OCI-LY7 (cell line): ENCODE data around the gene LVRN. TPM values are rescaled to one million over a fixed set of nuclear protein-coding genes. Genes with fewer than 3 reads are reported as not detected.
A peak's percentile ranks its signal among the peaks of the same experiment; 100 is the strongest.

ENCODE experiments used
- BruUV-seq: library from RNA; stranded (reverse); fragments of 400-500 nt; replicated peaks from 2 replicates; lab custom pipeline; 2021; lab: Mats Ljungman, UMichigan
- CTCF ChIA-PET: fragments of 300-600 bp; sonication (Branson Sonifier 250); formaldehyde crosslinking; loops from one replicate; lab custom pipeline; 2022; ENCODE audit warnings: antibody characterized with exemption; ENCODE audit not compliant: unreplicated experiment; lab: Charles Lee
- POLR2A ChIA-PET: fragments of 300-600 bp; sonication (Branson Sonifier 250); formaldehyde crosslinking; loops from one replicate; lab custom pipeline; 2022; ENCODE audit warnings: antibody characterized with exemption; lab: Charles Lee
- DNase-seq: peaks from one replicate; pipeline ENCODE4 v3.0.0-alpha.2; 2015; ENCODE audit warnings: low spot score
- H2AFZ ChIP-seq: fragments of 200-600 bp; sonication (generic), shearing (Covaris generic); 2 replicates; pipeline ENCODE4 v1.6.1; 2014; ENCODE audit warnings: mild to moderate bottlenecking, antibody characterized with exemption, low read length, moderate library complexity
- H3K27ac ChIP-seq: fragments of 200-600 bp; sonication (generic); 2 replicates; pipeline ENCODE4 v1.5.1; 2014; ENCODE audit warnings: mixed run types, low read depth, mild to moderate bottlenecking, moderate library complexity, low read length, inconsistent platforms; ENCODE audit not compliant: poor library complexity, severe bottlenecking
- H3K36me3 ChIP-seq: fragments of 200-600 bp; sonication (generic); 2 replicates; pipeline ENCODE4 v1.6.1; 2014; ENCODE audit warnings: mild to moderate bottlenecking, antibody characterized with exemption, low read length, moderate library complexity, mixed read lengths; ENCODE audit not compliant: insufficient read depth
- H3K4me1 ChIP-seq: fragments of 200-600 bp; sonication (generic); 2 replicates; pipeline ENCODE4 v1.5.1; 2014; ENCODE audit warnings: mild to moderate bottlenecking, low read length; ENCODE audit not compliant: insufficient read depth, poor library complexity, severe bottlenecking
- H3K4me2 ChIP-seq: fragments of 200-600 bp; sonication (generic); 2 replicates; pipeline ENCODE4 v1.6.1; 2014; ENCODE audit warnings: mild to moderate bottlenecking, low read length
- H3K4me3 ChIP-seq: fragments of 200-600 bp; sonication (generic); 2 replicates; pipeline ENCODE4 v1.5.1; 2014; ENCODE audit warnings: mild to moderate bottlenecking, low read depth, low read length; ENCODE audit not compliant: poor library complexity, severe bottlenecking
- H3K79me2 ChIP-seq: fragments of 200-600 bp; sonication (generic); 2 replicates; pipeline ENCODE4 v1.6.1; 2016; ENCODE audit warnings: low read depth, mild to moderate bottlenecking, low read length, moderate library complexity, mixed read lengths; ENCODE audit not compliant: insufficient read depth
- H3K9me2 ChIP-seq: fragments of 200-600 bp; sonication (generic); 2 replicates; pipeline ENCODE4 v1.6.1; 2016; ENCODE audit warnings: mild to moderate bottlenecking, low read length, mixed read lengths; ENCODE audit not compliant: insufficient read depth
- H3K9me3 ChIP-seq: fragments of 200-600 bp; sonication (generic); 2 replicates; pipeline ENCODE4 v1.6.1; 2014; ENCODE audit warnings: mild to moderate bottlenecking, mixed run types, low read length, mixed read lengths
- H4K20me1 ChIP-seq: fragments of 200-600 bp; sonication (generic); 2 replicates; pipeline ENCODE4 v1.6.1; 2014; ENCODE audit warnings: mild to moderate bottlenecking, antibody characterized with exemption, low read length, moderate library complexity, mixed read lengths; ENCODE audit not compliant: insufficient read depth
- EZH2phosphoT487 ChIP-seq: fragments of 200-600 bp; sonication (generic); IDR thresholded peaks from 2 replicates; pipeline ENCODE4 v1.6.1; 2018; ENCODE audit warnings: low read depth, borderline replicate concordance, mild to moderate bottlenecking, mixed run types, antibody characterized with exemption, low read length, moderate library complexity, mixed read lengths
- intact Hi-C: fragments of 100-400 bp; cut with micrococcal nuclease; formaldehyde crosslinking; loops from one replicate; pipeline ENCODE4 v1.10.0; 2022; ENCODE audit not compliant: unreplicated experiment
- total RNA-seq, 2 experiments: library from RNA; depleted of rRNA in 1 of 2; stranded (reverse); fragments of >200 nt in 1 of 2; shearing (Covaris generic) in 1 of 2; gene quantifications; 2 replicates each; pipeline ENCODE4 v1.2.3, GENCODE V29; 2014 to 2022
- TF ChIP-seq, protein P1 (sequence below): fragments of 200-600 bp; sonication (generic); conservative IDR thresholded peaks from 2 replicates; pipeline ENCODE4 v1.5.1; 2014; ENCODE audit warnings: mild to moderate bottlenecking, antibody characterized with exemption, low read length, moderate library complexity, mixed read lengths

Gene LVRN
- total RNA-seq, 2 experiments from 2014 or later: not detected

GRCh38 chr5:116068028-116068632, 105.9 kb downstream of the LVRN start:
- ChIA-PET POLR2A (interaction anchor here (0.9 to 2.2 kb wide), 2 partner anchors 8 to 433 kb away, joined by 3 to 9 read pairs; no protein-coding TSS in a partner anchor), CTCF (no interaction called here)
- H3K4me3 ChIP-seq: no peak overlapping the region
- no TSS peak for BruUV-seq
- H4K20me1 ChIP-seq: no peaks in the 10 kb centered on the region
- TF ChIP-seq, protein P1, sequence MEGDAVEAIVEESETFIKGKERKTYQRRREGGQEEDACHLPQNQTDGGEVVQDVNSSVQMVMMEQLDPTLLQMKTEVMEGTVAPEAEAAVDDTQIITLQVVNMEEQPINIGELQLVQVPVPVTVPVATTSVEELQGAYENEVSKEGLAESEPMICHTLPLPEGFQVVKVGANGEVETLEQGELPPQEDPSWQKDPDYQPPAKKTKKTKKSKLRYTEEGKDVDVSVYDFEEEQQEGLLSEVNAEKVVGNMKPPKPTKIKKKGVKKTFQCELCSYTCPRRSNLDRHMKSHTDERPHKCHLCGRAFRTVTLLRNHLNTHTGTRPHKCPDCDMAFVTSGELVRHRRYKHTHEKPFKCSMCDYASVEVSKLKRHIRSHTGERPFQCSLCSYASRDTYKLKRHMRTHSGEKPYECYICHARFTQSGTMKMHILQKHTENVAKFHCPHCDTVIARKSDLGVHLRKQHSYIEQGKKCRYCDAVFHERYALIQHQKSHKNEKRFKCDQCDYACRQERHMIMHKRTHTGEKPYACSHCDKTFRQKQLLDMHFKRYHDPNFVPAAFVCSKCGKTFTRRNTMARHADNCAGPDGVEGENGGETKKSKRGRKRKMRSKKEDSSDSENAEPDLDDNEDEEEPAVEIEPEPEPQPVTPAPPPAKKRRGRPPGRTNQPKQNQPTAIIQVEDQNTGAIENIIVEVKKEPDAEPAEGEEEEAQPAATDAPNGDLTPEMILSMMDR: peak; percentile 98
- no peak for TF ChIP-seq EZH2phosphoT487
- no peaks in the 10 kb centered on the region for H3K9me2 ChIP-seq
- intact Hi-C loops: loop anchor here (1.0 to 10.0 kb wide), 3 partner anchors 181 to 753 kb away; no protein-coding TSS in a partner anchor
- H2AFZ ChIP-seq: no peak overlapping the region
- H3K9me3 ChIP-seq: no peaks in the 10 kb centered on the region
- no peaks in the 10 kb centered on the region for H3K79me2 ChIP-seq
- H3K36me3 ChIP-seq: no peaks in the 10 kb centered on the region
- H3K27ac ChIP-seq: no peak overlapping the region
- DNase-seq: peak; percentile 74
- no peaks in the 10 kb centered on the region for H3K4me1 ChIP-seq
- H3K4me2 ChIP-seq: no peak overlapping the region

DNA sequence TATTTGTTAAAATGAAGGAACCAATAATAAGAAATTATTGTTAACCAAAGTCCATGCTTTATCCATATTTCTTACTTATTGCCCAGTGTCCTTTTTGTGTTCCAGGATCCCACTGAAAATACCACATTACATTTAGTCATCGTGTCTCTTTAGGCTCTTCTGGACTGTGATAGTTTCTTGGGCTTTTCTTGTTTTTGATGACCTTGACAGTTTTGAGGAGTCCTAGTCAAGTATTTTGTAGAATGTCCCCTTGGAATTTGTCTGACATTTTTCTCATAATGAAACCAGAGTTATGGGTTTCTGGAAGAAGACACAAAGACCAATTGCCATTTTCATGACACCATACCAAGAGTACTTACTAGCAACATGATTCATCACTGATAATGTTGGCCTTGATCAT, 108.9 kb downstream of the LVRN start:
- no peak overlapping the region for H3K27ac ChIP-seq
- peaks cover 11% of the 10 kb centered on the region for H3K4me1 ChIP-seq
- DNase-seq: no peak
- no peaks in the 10 kb centered on the region for H3K9me3 ChIP-seq
- no peak for TF ChIP-seq EZH2phosphoT487
- TF ChIP-seq, protein P1: no peak
- no TSS peak for BruUV-seq
- H3K36me3 ChIP-seq: no peaks in the 10 kb centered on the region
- no peak overlapping the region for H3K4me3 ChIP-seq
- no peaks in the 10 kb centered on the region for H3K79me2 ChIP-seq
- no peak overlapping the region for H3K4me2 ChIP-seq
- H4K20me1 ChIP-seq: no peaks in the 10 kb centered on the region
- ChIA-PET POLR2A (no interaction called here), CTCF (no interaction called here)
- intact Hi-C loops: no loop called here
- no peak overlapping the region for H2AFZ ChIP-seq
- no peaks in the 10 kb centered on the region for H3K9me2 ChIP-seq

GRCh38 chr5:116075191-116075831, 113.0 kb downstream of the LVRN start:
- peak; percentile 7 for DNase-seq
- H4K20me1 ChIP-seq: no peaks in the 10 kb centered on the region
- H3K9me3 ChIP-seq: no peaks in the 10 kb centered on the region
- no peak overlapping the region for H3K4me2 ChIP-seq
- H3K27ac ChIP-seq: no peak overlapping the region
- H3K4me1 ChIP-seq: peaks cover 21% of the 10 kb centered on the region
- ChIA-PET POLR2A (no interaction called here), CTCF (no interaction called here)
- intact Hi-C loops: no loop called here
- no peaks in the 10 kb centered on the region for H3K36me3 ChIP-seq
- peak overlapping the region; percentile 33; the same call in 1 of the 2 replicates for H2AFZ ChIP-seq
- BruUV-seq: no TSS peak
- no peaks in the 10 kb centered on the region for H3K79me2 ChIP-seq
- no peak for TF ChIP-seq EZH2phosphoT487
- TF ChIP-seq, protein P1: no peak
- H3K4me3 ChIP-seq: no peak overlapping the region
- H3K9me2 ChIP-seq: no peaks in the 10 kb centered on the region
